AG10803 (cell line): ENCODE measurements around the gene KIDINS220.
A peak's percentile ranks its signal among the peaks of the same experiment; 100 is the strongest.

Experiments
- DNase-seq: peaks from one replicate; pipeline ENCODE4 v3.0.0; 2010; ENCODE audit warnings: low read depth
- H3K4me3 ChIP-seq: 2 replicates; pipeline ENCODE4 v1.5.1; 2011; ENCODE audit warnings: mild to moderate bottlenecking, low read length, control low read depth
- CTCF ChIP-seq: conservative IDR thresholded peaks from 2 replicates; pipeline ENCODE4 v1.5.1; 2011; ENCODE audit warnings: mild to moderate bottlenecking, low read length, control low read depth, inconsistent platforms

The KIDINS220 gene

DNA sequence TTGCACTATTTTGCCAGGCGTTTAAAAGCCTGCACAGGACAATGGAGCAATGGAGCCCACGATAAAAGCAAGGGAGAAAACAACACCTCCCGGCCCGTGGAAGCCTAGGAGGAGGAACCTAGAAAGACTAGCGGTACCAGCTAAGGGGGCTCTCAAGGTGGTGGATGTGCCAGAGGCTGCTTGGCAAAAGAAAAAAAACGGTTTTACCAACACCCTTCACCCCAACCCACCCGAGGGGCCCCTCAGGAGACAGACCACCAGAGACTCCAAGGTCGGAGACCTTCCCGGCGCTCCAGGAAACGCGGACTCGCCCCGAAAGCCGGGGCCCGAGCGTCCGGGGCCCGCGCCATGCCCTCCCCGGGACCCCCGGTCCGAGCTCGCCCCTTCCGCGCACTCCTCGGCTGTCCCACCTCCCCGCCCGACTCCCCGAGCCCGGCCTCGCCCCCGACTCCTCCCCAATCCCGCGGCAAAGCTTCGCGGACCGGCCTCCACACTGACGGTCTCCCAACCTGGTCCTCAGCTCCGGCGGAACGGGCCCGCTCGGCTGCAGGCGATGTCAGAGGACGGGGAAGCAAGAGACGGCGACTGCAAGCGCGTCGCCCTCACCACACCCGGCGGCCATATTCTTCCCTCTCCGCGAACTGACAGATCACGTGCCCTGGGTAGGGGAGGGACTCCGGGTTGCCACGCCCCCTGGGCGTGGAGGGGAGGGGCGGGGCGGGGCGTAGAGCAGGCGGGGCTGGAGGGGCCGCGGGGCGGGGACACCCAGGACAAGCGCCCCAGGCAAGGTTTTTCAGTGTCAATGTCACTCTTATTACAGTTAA lies at the start of gene KIDINS220:
Gene KIDINS220 (minus strand): TSS at position 643 of the 824 bp plus-strand sequence. CDS start 10,520 bp downstream, outside the sequence.
- H3K4me3 ChIP-seq = peak within 1 kb of the TSS; percentile 89
- no peak for TF ChIP-seq CTCF
- peak; percentile 79 for DNase-seq

DNA sequence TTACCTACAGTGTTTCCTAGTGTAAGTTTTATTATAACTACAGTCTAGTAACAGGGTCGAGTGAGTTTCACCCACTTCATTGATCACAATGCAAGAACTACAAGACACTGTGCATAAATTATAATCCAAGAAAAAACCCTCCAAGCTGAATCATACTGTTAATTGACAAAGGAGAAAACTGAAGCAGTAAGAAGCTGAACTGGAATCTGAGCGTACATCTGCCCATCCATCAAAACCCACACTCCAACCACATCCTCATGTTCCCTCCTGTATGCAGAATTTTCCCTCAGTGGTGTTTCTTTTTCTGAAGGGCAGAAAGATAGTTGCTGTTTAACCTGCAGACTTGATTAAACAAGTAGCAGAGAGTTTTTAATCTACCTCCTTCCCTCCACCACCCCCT lies 49.5 kb upstream of the KIDINS220 start:
- no peak for DNase-seq
- no peak for TF ChIP-seq CTCF
- H3K4me3 ChIP-seq = no peak overlapping the region

DNA sequence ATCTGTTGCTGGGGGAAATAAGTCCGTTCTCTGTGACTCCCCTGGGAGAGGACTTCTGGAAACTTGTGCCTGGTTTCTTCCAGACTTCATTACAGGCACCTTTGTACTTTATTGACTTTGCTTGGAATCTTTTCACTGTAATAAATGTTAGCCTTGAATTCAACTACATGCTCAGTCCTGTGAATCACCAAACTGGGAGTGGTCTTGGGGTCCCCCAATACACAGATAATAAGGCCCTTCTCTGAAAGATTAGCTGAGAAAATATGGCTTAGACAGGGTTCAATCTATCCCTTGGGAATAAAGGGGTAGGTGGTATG lies 48.7 kb upstream of the KIDINS220 start:
- no peak for DNase-seq
- no peak overlapping the region for H3K4me3 ChIP-seq
- TF ChIP-seq CTCF = no peak

GRCh38 chr2:8885449-8886201 lies 48.2 kb upstream of the KIDINS220 start:
- no peak for TF ChIP-seq CTCF
- DNase-seq = no peak
- H3K4me3 ChIP-seq = no peak overlapping the region

GRCh38 chr2:8884812-8885211 lies 47.4 kb upstream of the KIDINS220 start:
- DNase-seq = no peak
- TF ChIP-seq CTCF = no peak
- H3K4me3 ChIP-seq = no peak overlapping the region

- TF ChIP-seq CTCF = peak; percentile 38
- peak; percentile 20 for DNase-seq
- H3K4me3 ChIP-seq = no peak overlapping the region
These were observed 44.7 kb upstream of the KIDINS220 start for GRCh38 chr2:8882094-8882493.

- DNase-seq = no peak
- no peak overlapping the region for H3K4me3 ChIP-seq
- no peak for TF ChIP-seq CTCF
These were observed 40.5 kb upstream of the KIDINS220 start for GRCh38 chr2:8877894-8878293.
